HepG2 (cell line): Measurements from ENCODE around the gene NCBP3.

Source experiments
- ARID3A ChIP-seq: IDR thresholded peaks from 2 replicates; pipeline ENCODE4 v1.6.1; 2012; ENCODE audit warnings: low read depth, low read length, improper control_type of control experiment
- CTCF ChIP-seq: sonication (generic); formaldehyde crosslinking; IDR thresholded peaks from 2 replicates; pipeline ENCODE4 v1.5.0; 2020; ENCODE audit warnings: mild to moderate bottlenecking, missing genetic modification reagents, moderate library complexity
- EP300 ChIP-seq, 3 experiments: sonication (generic) in 1 of 3; formaldehyde crosslinking in 1 of 3; IDR thresholded peaks; 2 replicates each; pipeline versions ENCODE4 v1.5.1 to v1.6.1; 2011 to 2020; ENCODE audit warnings: low read depth in 2 of 3, low read length in 2 of 3, borderline replicate concordance in 1 of 3, improper control_type of control experiment in 1 of 3, mild to moderate bottlenecking in 1 of 3, missing genetic modification reagents in 1 of 3, moderate library complexity in 1 of 3
- PBX3 ChIP-seq: sonication (generic); formaldehyde crosslinking; IDR thresholded peaks from 2 replicates; pipeline ENCODE4 v1.8.1; 2023; ENCODE audit warnings: missing genetic modification reagents, inconsistent platforms, borderline replicate concordance
- POLR2AphosphoS5 ChIP-seq: IDR thresholded peaks from 2 replicates; pipeline ENCODE4 v1.6.1; 2012; ENCODE audit warnings: low read depth, low read length
- ZNF224 ChIP-seq: sonication (generic); formaldehyde crosslinking; IDR thresholded peaks from 2 replicates; pipeline ENCODE4 v1.5.0; 2020; ENCODE audit warnings: mild to moderate bottlenecking, missing genetic modification reagents
- ZNF672 ChIP-seq: sonication (generic); formaldehyde crosslinking; IDR thresholded peaks from 2 replicates; pipeline ENCODE4 v1.8.1; 2022; ENCODE audit warnings: missing genetic modification reagents
- ZNF724P ChIP-seq: sonication (generic); formaldehyde crosslinking; IDR thresholded peaks from 2 replicates; pipeline ENCODE4 v1.8.0; 2022; ENCODE audit warnings: missing genetic modification reagents, borderline replicate concordance

GRCh38 chr17:3888343-3889171, 42.5 kb upstream of the NCBP3 start:
- TF ChIP-seq ARID3A (no peak), ZNF724P (CRISPR knock-in tag) (no peak), EP300 (IDR thresholded peaks at IDR 0.05; ENCODE audit: low read depth in 2 of 2, low read length in 2 of 2) (no peak), EP300 (CRISPR knock-in tag; IDR thresholded peaks at IDR 0.05; ENCODE audit: borderline replicate concordance) (no peak), CTCF (CRISPR knock-in tag) (no peak), POLR2AphosphoS5 (no peak), ZNF224 (CRISPR knock-in tag) (no peak), PBX3 (CRISPR knock-in tag) (no peak), ZNF672 (no peak)
